ENCODE results near the gene APOA5.

GRCh38 chr11:116833491-116833815, 41.8 kb upstream of the APOA5 start:
- TF ChIP-seq CTCF (IDR thresholded peaks at IDR 0.05): no peak
- TF ChIP-seq POLR2A (IDR thresholded peaks at IDR 0.05): no peak

Data from suprapubic skin (tissue), 3 donors.